RWPE1 (cell line): ENCODE data around the gene ARHGAP24.

ENCODE experiments used
- CTCF ChIA-PET: fragments of 350-600 bp; sonication (Branson Sonifier 250); formaldehyde crosslinking; extraction: SDS; loops from one replicate; lab custom pipeline; 2021; lab: Yijun Ruan, JAX
- POLR2A ChIA-PET: fragments of 400-600 bp; formaldehyde crosslinking; extraction: SDS; loops from one replicate; lab custom pipeline; 2020; ENCODE audit warnings: antibody characterized with exemption; ENCODE audit not compliant: low non-redundant PET; lab: Yijun Ruan, JAX
- DNase-seq: peaks from one replicate; pipeline ENCODE4 v3.0.0; 2012; ENCODE audit warnings: low spot score
- H3K27ac ChIP-seq: fragments of 450-650 bp; 2 replicates; pipeline ENCODE4 v1.5.1; 2017
- CTCF ChIP-seq: fragments of 450-650 bp; conservative IDR thresholded peaks from 2 replicates; pipeline ENCODE4 v1.5.1; 2017; ENCODE audit warnings: low read depth, mild to moderate bottlenecking

ARHGAP24 gene

GRCh38 chr4:85741381-85741780 lies 266.4 kb downstream of the ARHGAP24 start:
- TF ChIP-seq CTCF, result no peak
- no peak for DNase-seq
- CTCF ChIA-PET, result no interaction called here
- POLR2A ChIA-PET, result no interaction called here
- H3K27ac ChIP-seq, result no peak overlapping the region

DNA sequence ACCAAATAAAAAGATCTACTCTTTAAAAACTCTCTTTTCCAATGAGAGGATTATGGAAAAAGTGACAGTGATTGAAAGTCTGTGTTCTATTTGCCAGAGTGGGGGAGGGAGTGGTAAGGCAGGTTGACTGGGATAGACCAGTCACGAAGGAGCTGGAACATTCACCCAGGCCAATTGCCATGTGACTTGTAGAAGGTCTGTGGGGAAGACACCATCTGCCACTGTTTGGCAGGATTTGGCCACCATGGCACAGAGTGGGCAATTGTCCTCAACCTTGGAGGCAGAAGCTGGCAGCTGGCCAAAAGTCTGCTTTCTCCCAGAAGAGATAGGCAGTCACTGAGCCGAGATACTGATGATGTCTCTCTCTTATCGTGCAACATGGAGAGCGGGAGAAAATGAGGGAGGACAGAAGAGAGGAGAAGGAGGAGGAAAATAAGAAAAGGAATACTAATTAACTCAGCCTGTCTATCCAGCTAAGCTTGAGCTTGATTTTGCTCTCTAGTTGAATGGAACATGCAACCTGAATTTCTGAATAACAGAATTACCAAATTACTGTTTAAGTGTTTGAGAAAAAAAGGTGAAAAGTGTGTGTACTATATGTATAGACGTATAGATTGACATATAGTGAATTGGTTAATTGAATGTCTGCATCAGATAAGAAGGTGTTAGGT lies 267.1 kb downstream of the ARHGAP24 start:
- POLR2A ChIA-PET, result no interaction called here
- CTCF ChIA-PET, result no interaction called here
- no peak for TF ChIP-seq CTCF
- peak overlapping the region; percentile 40; the same call in 1 of the 2 replicates for H3K27ac ChIP-seq
- DNase-seq, result no peak

- DNase-seq, result peak; percentile 38
- POLR2A ChIA-PET, result no interaction called here
- no peak for TF ChIP-seq CTCF
- CTCF ChIA-PET, result interaction anchor here (0.6 to 1.3 kb wide), 2 partner anchors 661 to 1657 kb away, joined by 3 read pairs; no protein-coding TSS in a partner anchor
- H3K27ac ChIP-seq, result no peak overlapping the region
Measured at GRCh38 chr4:85744950-85745349, 270.0 kb downstream of the ARHGAP24 start.

- ChIA-PET CTCF (no interaction called here), POLR2A (no interaction called here)
- no peak for DNase-seq
- TF ChIP-seq CTCF, result no peak
- no peak overlapping the region for H3K27ac ChIP-seq
Measured at GRCh38 chr4:85745939-85746338, 271.0 kb downstream of the ARHGAP24 start.

- CTCF ChIA-PET, result interaction anchor here (0.6 to 1.3 kb wide), 14 partner anchors 8 to 663 kb away, joined by 3 to 9 read pairs (median 3); no protein-coding TSS in a partner anchor
- peak; percentile 82 for TF ChIP-seq CTCF
- H3K27ac ChIP-seq, result no peak overlapping the region
- peak; percentile 21 for DNase-seq
- POLR2A ChIA-PET, result no interaction called here
Measured at GRCh38 chr4:85747882-85748491, 273.0 kb downstream of the ARHGAP24 start.

- POLR2A ChIA-PET, result no interaction called here
Measured at GRCh38 chr4:85748654-85749053, 273.7 kb downstream of the ARHGAP24 start.

More at GRCh38 chr4:85748654-85749053, 273.7 kb downstream of the ARHGAP24 start:
- H3K27ac ChIP-seq, result no peak overlapping the region
- no peak for TF ChIP-seq CTCF
- CTCF ChIA-PET, result interaction anchor here (0.6 to 1.3 kb wide), 5 partner anchors 30 to 600 kb away, joined by 3 to 9 read pairs (median 3); no protein-coding TSS in a partner anchor
- no peak for DNase-seq
